ENCODE data around the gene DTL. TPM values are rescaled to one million over a fixed set of nuclear protein-coding genes. Genes with fewer than 3 reads are reported as not detected.

DTL gene
- total RNA-seq, 2 donors from 2014 or later, result 5.2 to 19.9 TPM

DNA sequence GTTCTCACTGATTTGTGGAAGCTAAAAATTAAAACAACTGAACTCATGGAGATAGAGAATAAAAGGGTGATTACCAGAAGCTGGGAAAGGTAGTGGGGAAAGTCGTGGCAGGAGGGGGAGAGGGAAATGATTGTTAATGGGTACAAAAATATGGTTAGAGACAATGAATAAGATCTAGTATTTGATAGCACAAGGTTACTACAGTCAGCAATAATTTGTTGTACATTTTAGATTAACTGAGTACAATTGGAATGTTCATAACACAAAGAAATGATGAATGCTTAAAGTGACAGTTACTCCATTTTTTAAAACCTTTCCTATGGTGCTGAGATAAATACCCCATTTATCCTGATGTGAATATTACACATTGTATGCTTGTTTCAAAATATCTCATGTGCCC lies 102.3 kb downstream of the DTL start:
- intact Hi-C loops (cut with DNase I), result no loop called here
- Histone ChIP-seq H3K27ac (no peak overlapping the region), H3K27me3 (no peaks in the 10 kb centered on the region), H3K4me1 (no peaks in the 10 kb centered on the region), H3K9ac (ENCODE audit: low read depth in 2 of 2, low read length in 2 of 2) (no peak overlapping the region), H3K36me3 (no peaks in the 10 kb centered on the region), H3K9me3 (no peaks in the 10 kb centered on the region), H3K4me3 (no peak overlapping the region)
- DNase-seq, result no peak
- TF ChIP-seq, protein P1, sequence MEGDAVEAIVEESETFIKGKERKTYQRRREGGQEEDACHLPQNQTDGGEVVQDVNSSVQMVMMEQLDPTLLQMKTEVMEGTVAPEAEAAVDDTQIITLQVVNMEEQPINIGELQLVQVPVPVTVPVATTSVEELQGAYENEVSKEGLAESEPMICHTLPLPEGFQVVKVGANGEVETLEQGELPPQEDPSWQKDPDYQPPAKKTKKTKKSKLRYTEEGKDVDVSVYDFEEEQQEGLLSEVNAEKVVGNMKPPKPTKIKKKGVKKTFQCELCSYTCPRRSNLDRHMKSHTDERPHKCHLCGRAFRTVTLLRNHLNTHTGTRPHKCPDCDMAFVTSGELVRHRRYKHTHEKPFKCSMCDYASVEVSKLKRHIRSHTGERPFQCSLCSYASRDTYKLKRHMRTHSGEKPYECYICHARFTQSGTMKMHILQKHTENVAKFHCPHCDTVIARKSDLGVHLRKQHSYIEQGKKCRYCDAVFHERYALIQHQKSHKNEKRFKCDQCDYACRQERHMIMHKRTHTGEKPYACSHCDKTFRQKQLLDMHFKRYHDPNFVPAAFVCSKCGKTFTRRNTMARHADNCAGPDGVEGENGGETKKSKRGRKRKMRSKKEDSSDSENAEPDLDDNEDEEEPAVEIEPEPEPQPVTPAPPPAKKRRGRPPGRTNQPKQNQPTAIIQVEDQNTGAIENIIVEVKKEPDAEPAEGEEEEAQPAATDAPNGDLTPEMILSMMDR (IDR thresholded peaks at IDR 0.05), result no peak

DNA sequence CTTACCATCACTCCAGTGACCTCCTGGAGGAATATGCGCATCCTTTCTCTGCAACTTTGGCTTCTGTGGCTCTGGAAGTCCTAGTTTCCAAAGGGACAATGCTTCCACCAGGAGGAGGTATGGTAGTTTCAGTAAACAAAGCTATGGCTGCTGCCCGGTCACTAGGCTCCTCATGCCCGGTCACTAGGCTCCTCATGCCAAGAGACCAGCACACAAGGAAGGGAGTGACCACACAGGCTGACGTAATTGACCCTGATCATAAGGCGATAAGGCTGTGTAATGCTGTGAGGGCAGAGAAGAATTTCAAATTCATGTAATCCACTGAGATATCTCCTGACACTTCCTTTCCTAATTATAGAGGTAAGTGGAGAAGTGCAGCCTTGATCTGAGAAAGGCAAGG lies 102.9 kb downstream of the DTL start:
- Histone ChIP-seq H3K27me3 (no peaks in the 10 kb centered on the region), H3K9me3 (no peaks in the 10 kb centered on the region), H3K9ac (ENCODE audit: low read depth in 2 of 2, low read length in 2 of 2) (no peak overlapping the region), H3K4me3 (no peak overlapping the region), H3K36me3 (no peaks in the 10 kb centered on the region), H3K4me1 (no peaks in the 10 kb centered on the region), H3K27ac (no peak overlapping the region)
- DNase-seq, result no peak
- TF ChIP-seq, protein P1 (IDR thresholded peaks at IDR 0.05), result no peak
- intact Hi-C loops (cut with DNase I), result no loop called here

DNA sequence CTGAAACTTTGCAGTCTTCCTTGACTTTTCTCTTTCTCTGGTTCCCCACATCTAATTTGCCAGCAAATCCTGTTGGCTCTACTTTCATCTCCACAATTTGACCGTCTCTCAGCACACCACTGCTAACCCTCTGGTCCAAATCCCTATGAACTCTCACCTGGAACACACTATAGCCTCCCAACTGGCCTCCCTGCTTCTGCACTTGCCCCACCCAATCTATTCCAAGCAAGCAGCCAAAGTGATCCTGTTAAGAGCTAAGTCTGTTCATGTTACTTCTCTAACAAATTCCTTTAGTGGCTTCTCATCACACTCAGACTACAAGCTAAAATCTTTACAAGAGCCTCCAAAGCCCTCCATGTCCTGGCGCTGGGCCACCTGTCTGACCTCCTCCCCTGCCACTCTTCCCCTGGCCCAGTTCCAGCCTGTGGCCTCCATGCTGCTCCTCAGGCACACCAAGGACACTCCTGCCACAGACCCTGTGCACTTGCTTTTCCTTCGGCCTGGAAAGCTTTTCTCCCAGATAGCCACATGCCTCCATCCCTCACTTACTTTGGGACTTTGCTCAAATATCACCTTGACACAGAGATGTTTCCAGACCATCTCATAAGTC lies 104.1 kb downstream of the DTL start:
- no peak overlapping the region for H3K27ac ChIP-seq
- no peak overlapping the region for H3K9ac ChIP-seq (ENCODE audit: low read depth in 2 of 2, low read length in 2 of 2)
- H3K4me1 ChIP-seq, result no peaks in the 10 kb centered on the region
- TF ChIP-seq, protein P1 (IDR thresholded peaks at IDR 0.05), result no peak
- H3K4me3 ChIP-seq, result no peak overlapping the region
- no peaks in the 10 kb centered on the region for H3K9me3 ChIP-seq
- no peaks in the 10 kb centered on the region for H3K36me3 ChIP-seq
- DNase-seq, result no peak
- no peaks in the 10 kb centered on the region for H3K27me3 ChIP-seq
- intact Hi-C loops (cut with DNase I), result no loop called here

DNA sequence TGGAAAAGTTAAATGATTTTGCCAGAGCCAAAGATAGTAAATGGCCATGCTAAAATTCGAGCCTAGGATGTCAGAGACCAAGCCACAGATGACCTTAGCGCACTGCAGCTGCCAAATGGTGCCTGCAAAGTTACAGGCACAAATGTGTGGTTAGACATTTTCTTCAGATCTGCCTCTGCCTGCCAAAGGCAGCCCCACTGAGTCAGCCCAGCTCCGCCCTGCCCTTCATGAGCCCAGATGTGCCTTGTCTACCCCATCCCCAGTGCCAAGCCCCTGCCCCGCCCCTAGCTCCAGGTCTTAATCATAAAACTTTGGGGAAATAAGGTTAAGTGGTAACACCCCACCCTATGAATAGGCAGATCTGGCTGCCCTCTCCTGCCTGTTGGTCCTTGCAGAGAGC lies 105.9 kb downstream of the DTL start:
- no peaks in the 10 kb centered on the region for H3K4me1 ChIP-seq
- intact Hi-C loops (cut with DNase I), result no loop called here

DNA sequence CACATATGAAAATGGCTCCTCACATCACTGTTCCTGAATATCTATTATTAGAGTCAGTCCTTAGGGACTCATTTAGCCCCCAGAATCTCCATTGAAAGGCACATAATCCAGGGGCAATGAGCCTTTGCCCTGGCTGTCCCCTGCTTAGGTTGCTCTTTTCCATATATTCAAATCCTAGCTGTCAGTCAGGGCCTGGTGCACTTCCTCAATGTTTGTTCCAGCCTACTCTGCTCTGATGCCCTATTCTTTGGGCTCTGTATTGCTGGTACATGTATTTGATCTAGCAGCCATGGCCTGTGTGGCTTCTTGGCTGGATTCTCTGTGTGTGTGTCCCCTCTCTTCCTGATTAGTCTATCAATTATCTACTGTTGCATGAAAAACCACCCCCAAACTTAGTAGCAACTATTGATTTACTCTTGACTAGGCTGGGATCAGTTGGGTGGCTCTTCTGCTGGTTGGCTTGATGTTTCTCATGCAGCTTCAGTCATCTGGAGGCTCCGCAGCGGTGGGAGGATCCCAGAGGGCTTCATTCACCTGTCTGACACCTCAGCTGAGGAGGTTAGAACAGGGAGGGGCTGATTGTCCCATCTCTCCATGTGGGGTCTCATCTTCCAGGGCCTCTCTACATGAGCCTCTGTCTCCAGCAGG lies 107.5 kb downstream of the DTL start:
- no peak for DNase-seq
- Histone ChIP-seq H3K36me3 (no peaks in the 10 kb centered on the region), H3K9me3 (no peaks in the 10 kb centered on the region), H3K27ac (no peak overlapping the region), H3K4me3 (no peak overlapping the region), H3K27me3 (no peaks in the 10 kb centered on the region), H3K4me1 (no peaks in the 10 kb centered on the region), H3K9ac (ENCODE audit: low read depth in 2 of 2, low read length in 2 of 2) (no peak overlapping the region)
- TF ChIP-seq, protein P1 (IDR thresholded peaks at IDR 0.05), result no peak
- intact Hi-C loops (cut with DNase I), result no loop called here

More for the DNA sequence above, 105.9 kb downstream of the DTL start:
- no peaks in the 10 kb centered on the region for H3K36me3 ChIP-seq
- TF ChIP-seq, protein P1 (IDR thresholded peaks at IDR 0.05), result no peak
- H3K4me3 ChIP-seq, result no peak overlapping the region
- H3K9ac ChIP-seq (ENCODE audit: low read depth in 2 of 2, low read length in 2 of 2), result no peak overlapping the region
- H3K27me3 ChIP-seq, result no peaks in the 10 kb centered on the region
- no peak overlapping the region for H3K27ac ChIP-seq
- H3K9me3 ChIP-seq, result no peaks in the 10 kb centered on the region
- no peak for DNase-seq

All from colonic mucosa (tissue), 4 donors.